Trophoblast cell (in vitro differentiated cells and primary cell): Measurements from ENCODE around the gene CDK15.

Experiments used
- DNase-seq, 2 donors: peaks; one replicate each; pipeline ENCODE4 v3.0.0-alpha.2; 2016
- H2AFZ ChIP-seq: 2 replicates; pipeline ENCODE4 v1.6.1; 2013; ENCODE audit warnings: low read length, moderate library complexity, mild to moderate bottlenecking; ENCODE audit not compliant: insufficient read depth, poor library complexity
- H2AK5ac ChIP-seq: 2 replicates; pipeline ENCODE4 v1.6.1; 2013; ENCODE audit warnings: mild to moderate bottlenecking, low read length
- H2BK120ac ChIP-seq: 2 replicates; pipeline ENCODE4 v1.6.1; 2013; ENCODE audit warnings: low read length, mild to moderate bottlenecking, moderate library complexity; ENCODE audit not compliant: insufficient read depth, poor library complexity
- H2BK12ac ChIP-seq: 2 replicates; pipeline ENCODE4 v1.6.1; 2013; ENCODE audit warnings: mild to moderate bottlenecking, low read length, moderate library complexity
- H2BK5ac ChIP-seq: 2 replicates; pipeline ENCODE4 v1.6.1; 2013; ENCODE audit warnings: low read length, low read depth, moderate library complexity, mild to moderate bottlenecking; ENCODE audit not compliant: poor library complexity
- H3K14ac ChIP-seq: 2 replicates; pipeline ENCODE4 v1.6.1; 2013; ENCODE audit warnings: mild to moderate bottlenecking, low read length
- H3K18ac ChIP-seq: 2 replicates; pipeline ENCODE4 v1.6.1; 2013; ENCODE audit warnings: mild to moderate bottlenecking, low read length
- H3K23ac ChIP-seq: 2 replicates; pipeline ENCODE4 v1.6.1; 2013; ENCODE audit warnings: low read length
- H3K27ac ChIP-seq: 2 replicates; pipeline ENCODE4 v1.5.1; 2013; ENCODE audit warnings: low read depth, mild to moderate bottlenecking, inconsistent platforms, low read length, moderate library complexity
- H3K27me3 ChIP-seq: 2 replicates; pipeline ENCODE4 v1.6.1; 2013; ENCODE audit warnings: inconsistent platforms, mild to moderate bottlenecking, low read length, moderate library complexity; ENCODE audit not compliant: insufficient read depth
- H3K36me3 ChIP-seq, 2 experiments: 1 replicate in 1 of 2; 2 replicates in 1 of 2; pipeline ENCODE4 v1.6.1; 2013; ENCODE audit warnings: low read length in 2 of 2, mild to moderate bottlenecking in 2 of 2, moderate library complexity in 1 of 2; ENCODE audit not compliant: insufficient read depth in 2 of 2, control insufficient read depth in 1 of 2
- H3K4ac ChIP-seq: 2 replicates; pipeline ENCODE4 v1.6.1; 2013; ENCODE audit warnings: low read depth, mild to moderate bottlenecking, low read length, moderate library complexity
- H3K4me1 ChIP-seq, 2 experiments: 1 replicate in 1 of 2; 2 replicates in 1 of 2; pipeline ENCODE4 v1.6.1; 2013; ENCODE audit warnings: low read length in 2 of 2, mild to moderate bottlenecking in 2 of 2, moderate library complexity in 1 of 2; ENCODE audit not compliant: insufficient read depth in 2 of 2, control insufficient read depth in 1 of 2
- H3K4me2 ChIP-seq: 2 replicates; pipeline ENCODE4 v1.6.1; 2013; ENCODE audit warnings: inconsistent platforms, mild to moderate bottlenecking, low read length, moderate library complexity
- H3K4me3 ChIP-seq: 2 replicates; pipeline ENCODE4 v1.5.1; 2013; ENCODE audit warnings: mild to moderate bottlenecking, low read depth, low read length, inconsistent platforms
- H3K79me1 ChIP-seq: one replicate; pipeline ENCODE4 v1.6.1; 2013; ENCODE audit warnings: low read length
- H3K79me2 ChIP-seq: 2 replicates; pipeline ENCODE4 v1.6.1; 2013; ENCODE audit warnings: low read length, mild to moderate bottlenecking; ENCODE audit not compliant: control insufficient read depth, insufficient read depth, poor library complexity
- H3K9ac ChIP-seq: 2 replicates; pipeline ENCODE4 v1.6.1; 2013; ENCODE audit warnings: mild to moderate bottlenecking, low read length
- H3K9me3 ChIP-seq: 2 replicates; pipeline ENCODE4 v1.6.1; 2013; ENCODE audit warnings: low read depth, mild to moderate bottlenecking, control low read depth, inconsistent platforms, low read length; ENCODE audit not compliant: insufficient read depth
- H4K12ac ChIP-seq: 2 replicates; pipeline ENCODE4 v1.6.1; 2013; ENCODE audit warnings: low read depth, mild to moderate bottlenecking, low read length, moderate library complexity
- H4K8ac ChIP-seq: 2 replicates; pipeline ENCODE4 v1.6.1; 2013; ENCODE audit warnings: low read depth, mild to moderate bottlenecking, low read length, moderate library complexity
- H4K91ac ChIP-seq: one replicate; pipeline ENCODE4 v1.6.1; 2013; ENCODE audit warnings: low read depth, mild to moderate bottlenecking, low read length, moderate library complexity
- WGBS: extraction: QIAGEN DNeasy Blood & Tissue Kit; methylation state at CpG from one replicate; pipeline ENCODE4 v1.1.7; 2013; ENCODE audit warnings: missing lambda C conversion rate; ENCODE audit not compliant: insufficient read length, insufficient coverage; ENCODE audit errors: extremely low coverage; 5-methylcytosine and 5-hydroxymethylcytosine counted together

The CDK15 gene

DNA sequence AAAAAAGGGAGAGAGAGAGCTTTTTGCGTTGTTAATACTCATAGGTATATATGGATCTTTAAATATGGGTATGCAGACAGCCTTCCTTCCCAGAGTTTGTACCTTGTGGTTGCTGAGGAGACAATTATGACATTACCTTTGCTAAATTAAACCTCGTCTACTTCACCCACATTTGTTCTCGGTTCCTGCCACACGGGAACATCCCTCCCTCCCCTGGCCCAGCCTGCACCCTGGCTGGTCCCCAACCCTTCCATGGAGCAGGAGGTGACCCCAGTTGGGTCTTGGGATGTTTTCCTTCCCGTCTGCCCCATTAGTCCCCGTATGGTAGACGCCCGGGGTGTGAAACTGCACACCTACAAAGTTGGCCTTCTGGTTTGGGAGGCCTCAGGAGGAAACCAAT, 122.0 kb downstream of the CDK15 start:
- Histone ChIP-seq H3K79me2 (no peaks in the 10 kb centered on the region), H3K9ac (no peak overlapping the region)

DNA sequence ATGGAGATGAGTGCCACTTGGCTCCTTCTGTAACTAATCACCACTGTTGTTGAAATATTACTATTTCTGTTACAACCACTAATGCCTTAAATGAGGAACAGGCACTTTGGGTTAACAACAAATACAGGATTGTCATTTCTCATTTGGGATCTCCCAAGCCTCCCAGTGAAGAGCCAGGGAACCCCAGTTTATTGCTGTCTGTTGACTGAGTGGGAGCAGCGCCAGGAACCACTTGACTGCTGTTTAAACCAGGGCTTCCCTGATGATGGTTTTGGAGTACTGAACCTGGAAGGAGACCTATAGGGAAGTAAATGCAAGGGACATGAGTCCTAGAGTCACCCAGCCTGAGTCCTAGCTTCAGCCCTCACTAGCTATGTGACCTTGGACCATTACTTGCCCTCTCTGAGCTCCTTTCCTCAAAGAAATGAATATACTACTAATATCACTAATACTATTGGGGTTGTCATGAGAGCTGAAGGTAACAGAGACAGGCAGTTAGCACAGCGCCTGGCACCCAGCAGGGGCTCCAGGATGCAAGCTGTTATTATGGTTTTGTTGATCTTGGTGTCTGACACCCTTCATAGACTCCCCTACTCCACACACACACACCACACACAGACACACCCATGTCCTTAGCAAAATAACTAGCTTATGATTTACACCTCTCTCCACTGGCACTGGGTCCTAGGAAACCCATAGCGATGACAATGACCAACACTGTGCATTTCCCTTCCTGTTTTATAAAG, 123.1 kb downstream of the CDK15 start:
- Histone ChIP-seq H3K4me1 (no peaks in the 10 kb centered on the region), H3K27ac (no peak overlapping the region), H4K8ac (no peak overlapping the region), H3K14ac (no peak overlapping the region), H3K27me3 (no peaks in the 10 kb centered on the region), H3K23ac (no peak overlapping the region), H4K91ac (no peak overlapping the region), H2AFZ (no peak overlapping the region), H3K36me3 (no peaks in the 10 kb centered on the region), H2BK120ac (no peak overlapping the region), H2BK5ac (no peak overlapping the region), H3K79me2 (no peaks in the 10 kb centered on the region), H3K4me3 (no peak overlapping the region), H4K12ac (no peak overlapping the region), H2AK5ac (no peak overlapping the region), H3K79me1 (no peaks in the 10 kb centered on the region), H3K9ac (no peak overlapping the region), H3K4me2 (no peak overlapping the region), H3K9me3 (peaks cover 2% of the 10 kb centered on the region), H3K4ac (no peak overlapping the region), H2BK12ac (no peak overlapping the region), H3K18ac (no peak overlapping the region)
- DNase-seq: no peak
- WGBS: no CpG with 5 or more reads among the region's 3 CpGs

More for the DNA sequence above, 122.0 kb downstream of the CDK15 start:
- no peak overlapping the region for H3K23ac ChIP-seq
- H3K4ac ChIP-seq: no peak overlapping the region
- H3K4me1 ChIP-seq: no peaks in the 10 kb centered on the region
- no peak overlapping the region for H2AFZ ChIP-seq
- H2BK120ac ChIP-seq: no peak overlapping the region
- no peaks in the 10 kb centered on the region for H3K9me3 ChIP-seq
- H4K12ac ChIP-seq: no peak overlapping the region
- H3K18ac ChIP-seq: no peak overlapping the region
- no peak overlapping the region for H3K4me2 ChIP-seq
- DNase-seq: no peak
- H3K4me3 ChIP-seq: no peak overlapping the region
- H3K27ac ChIP-seq: no peak overlapping the region
- no peak overlapping the region for H3K14ac ChIP-seq
- WGBS: no CpG with 5 or more reads among the region's 8 CpGs
- no peak overlapping the region for H2AK5ac ChIP-seq
- no peaks in the 10 kb centered on the region for H3K27me3 ChIP-seq
- H3K79me1 ChIP-seq: no peaks in the 10 kb centered on the region
- no peak overlapping the region for H4K91ac ChIP-seq
- H2BK12ac ChIP-seq: no peak overlapping the region
- H3K36me3 ChIP-seq: no peaks in the 10 kb centered on the region
- H2BK5ac ChIP-seq: no peak overlapping the region
- no peak overlapping the region for H4K8ac ChIP-seq

DNA sequence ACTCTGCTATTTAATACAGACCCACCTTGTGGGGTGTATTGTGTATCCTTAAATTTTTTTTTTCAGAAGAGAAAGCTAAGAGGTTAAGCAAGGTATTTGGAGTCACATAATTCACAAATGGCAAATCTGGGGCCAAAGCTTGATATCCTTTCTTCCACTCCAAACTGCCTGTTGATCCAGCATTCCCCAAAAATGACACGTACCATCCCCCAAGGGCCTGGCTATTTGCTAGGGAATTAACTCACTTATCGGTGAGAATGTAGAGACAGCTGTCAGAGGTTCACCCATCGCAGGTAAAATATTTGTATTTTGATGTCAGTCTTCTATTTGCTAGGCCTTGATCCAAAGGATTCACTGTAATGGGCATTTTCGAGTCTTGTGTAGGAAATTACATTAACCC, 123.7 kb downstream of the CDK15 start:
- Histone ChIP-seq H3K27ac (no peak overlapping the region), H3K79me1 (no peaks in the 10 kb centered on the region), H4K8ac (no peak overlapping the region), H3K4me1 (no peaks in the 10 kb centered on the region), H3K4ac (no peak overlapping the region), H2BK12ac (no peak overlapping the region), H3K14ac (no peak overlapping the region), H2AK5ac (no peak overlapping the region), H2BK120ac (no peak overlapping the region), H4K12ac (no peak overlapping the region), H3K18ac (no peak overlapping the region), H2BK5ac (no peak overlapping the region), H3K23ac (no peak overlapping the region), H3K4me3 (no peak overlapping the region), H2AFZ (no peak overlapping the region), H3K79me2 (no peaks in the 10 kb centered on the region), H3K4me2 (no peak overlapping the region), H3K9me3 (peaks cover 2% of the 10 kb centered on the region), H3K36me3 (no peaks in the 10 kb centered on the region), H3K27me3 (no peaks in the 10 kb centered on the region), H3K9ac (no peak overlapping the region), H4K91ac (no peak overlapping the region)
- DNase-seq: no peak
- whole genome bisulfite sequencing: no CpG with 5 or more reads among the region's 4 CpGs

DNA sequence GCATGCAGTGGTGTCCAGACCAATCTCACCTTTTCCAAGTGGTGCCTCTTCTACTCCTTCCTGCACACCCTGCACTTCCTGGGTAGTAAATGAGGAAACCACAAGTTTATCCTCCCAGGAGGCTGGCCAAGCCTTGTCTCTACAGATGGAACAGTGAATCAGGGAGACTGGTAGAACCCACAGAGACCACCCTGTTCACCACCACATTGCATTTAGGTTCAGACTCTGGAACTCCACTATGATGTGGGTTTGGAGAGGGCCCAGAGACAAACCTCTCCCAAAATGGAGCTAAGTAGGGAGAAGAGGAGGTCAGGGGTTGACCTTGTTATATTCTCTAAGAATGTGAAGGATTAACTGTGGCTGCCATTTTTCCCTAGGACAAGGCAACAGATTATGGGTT, 124.5 kb downstream of the CDK15 start:
- Histone ChIP-seq H3K23ac (no peak overlapping the region), H3K79me2 (no peaks in the 10 kb centered on the region), H4K8ac (no peak overlapping the region), H4K12ac (no peak overlapping the region), H3K4ac (no peak overlapping the region), H3K27me3 (no peaks in the 10 kb centered on the region), H3K36me3 (no peaks in the 10 kb centered on the region), H2BK120ac (no peak overlapping the region), H2BK5ac (no peak overlapping the region), H3K27ac (no peak overlapping the region), H3K4me1 (no peaks in the 10 kb centered on the region), H2BK12ac (no peak overlapping the region), H3K4me2 (no peak overlapping the region), H4K91ac (no peak overlapping the region), H3K9me3 (peaks cover 2% of the 10 kb centered on the region), H3K9ac (no peak overlapping the region), H3K18ac (no peak overlapping the region), H3K4me3 (no peak overlapping the region), H2AFZ (no peak overlapping the region), H3K14ac (no peak overlapping the region), H3K79me1 (no peaks in the 10 kb centered on the region), H2AK5ac (no peak overlapping the region)
- no peak for DNase-seq
